Fibroblast of the conjunctiva (primary cell): ENCODE results near the gene UNC119B.

Experiments used
- DNase-seq: peaks from one replicate; pipeline ENCODE4 v3.0.0-alpha.2; 2010; ENCODE audit warnings: low read depth

Gene UNC119B

DNA sequence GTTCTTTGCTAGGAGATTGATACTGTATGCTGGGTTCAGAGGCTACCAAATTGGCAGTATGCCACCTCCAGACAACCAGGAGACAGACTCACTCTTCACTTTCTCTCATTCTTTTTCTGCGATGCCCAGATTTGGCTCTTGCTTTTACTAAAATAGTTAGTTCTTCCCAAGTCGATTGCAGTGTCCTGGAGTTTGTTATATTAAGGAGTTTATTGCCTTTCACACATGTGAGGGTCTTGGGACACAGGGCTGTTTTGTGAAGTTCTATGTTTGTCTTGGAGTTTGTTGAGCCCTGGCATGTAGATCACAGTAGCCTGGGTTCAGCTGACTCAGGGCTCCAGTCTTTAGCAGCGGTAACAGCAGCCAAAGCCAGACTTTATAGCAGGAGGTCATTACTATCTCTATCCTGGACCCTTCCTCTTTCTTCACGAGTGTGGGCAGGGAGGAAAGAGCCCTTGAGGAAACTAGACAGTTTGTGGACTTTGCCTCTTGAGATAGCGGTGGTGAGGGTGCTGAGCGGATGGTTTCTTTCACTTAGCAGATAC lies 21.7 kb upstream of the UNC119B start:
- DNase-seq: no peak

DNA sequence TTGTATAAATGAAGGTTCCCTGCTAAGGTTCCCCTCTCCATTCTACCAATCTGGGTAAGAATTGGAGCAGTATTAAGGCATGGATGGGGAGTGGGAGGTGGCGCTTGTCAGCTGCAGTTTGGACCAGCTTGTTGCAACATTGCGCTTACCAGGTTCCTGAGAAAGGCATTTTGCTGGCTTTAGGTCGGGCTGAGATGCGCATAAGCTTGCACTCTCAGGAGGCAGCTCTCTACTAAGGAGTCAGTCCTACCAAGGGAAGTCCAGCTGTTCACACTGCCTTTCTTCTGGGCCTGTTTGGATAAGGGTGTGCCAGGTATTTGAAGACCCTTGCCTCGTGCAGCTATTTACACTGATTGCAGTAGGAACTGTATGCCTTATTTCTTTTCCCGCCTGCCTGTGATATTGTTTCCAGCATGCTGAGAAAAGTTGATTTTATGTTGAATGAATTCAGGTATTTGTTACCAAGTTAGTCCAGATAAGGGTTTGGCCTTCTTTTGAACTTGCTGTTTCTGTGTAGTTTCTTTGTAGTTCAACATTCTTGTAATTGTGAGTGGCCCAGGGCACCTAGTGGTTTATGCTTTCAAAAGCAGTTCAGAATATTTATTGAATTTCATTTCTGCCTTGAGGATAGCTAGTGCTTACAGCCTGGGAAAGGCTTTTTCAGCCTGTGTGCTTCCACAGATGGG lies 20.7 kb upstream of the UNC119B start:
- DNase-seq: no peak

DNA sequence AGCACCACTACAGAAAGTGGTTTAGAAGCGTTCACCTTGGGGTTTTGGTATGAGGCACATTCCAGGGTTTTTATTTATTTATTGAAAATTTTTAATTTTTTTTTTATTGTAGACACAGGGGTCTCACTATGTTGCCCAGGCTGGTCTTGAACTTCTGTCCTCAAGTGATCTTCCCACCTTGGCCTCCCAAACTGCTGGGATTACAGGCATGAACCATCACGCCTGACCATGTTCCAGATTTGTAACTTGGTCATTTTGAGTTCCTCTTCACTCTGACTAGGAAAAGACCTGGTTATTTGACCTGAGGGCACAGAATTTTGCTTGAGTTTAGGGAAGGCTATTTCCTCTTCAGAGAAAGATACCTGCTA lies 20.2 kb upstream of the UNC119B start:
- DNase-seq: no peak

DNA sequence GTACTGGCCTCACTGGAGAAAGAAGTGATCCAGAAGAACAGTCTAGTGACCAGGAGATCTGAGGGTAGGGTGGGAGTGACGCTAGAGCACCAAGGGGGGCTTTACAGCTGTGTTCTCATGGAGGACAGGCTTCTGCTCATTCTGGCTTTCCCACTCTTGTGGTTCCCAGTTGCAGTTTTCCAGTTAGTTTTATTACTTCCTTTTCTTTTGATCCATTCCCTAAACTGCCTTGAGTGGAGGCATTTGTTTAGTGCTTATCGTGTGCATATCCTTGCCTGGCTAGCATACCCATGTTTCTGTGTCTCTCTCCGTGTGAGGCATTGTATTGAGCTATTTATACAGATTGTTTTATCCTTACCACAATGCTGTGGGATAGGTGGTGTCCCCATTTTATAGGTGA lies 19.3 kb upstream of the UNC119B start:
- no peak for DNase-seq

DNA sequence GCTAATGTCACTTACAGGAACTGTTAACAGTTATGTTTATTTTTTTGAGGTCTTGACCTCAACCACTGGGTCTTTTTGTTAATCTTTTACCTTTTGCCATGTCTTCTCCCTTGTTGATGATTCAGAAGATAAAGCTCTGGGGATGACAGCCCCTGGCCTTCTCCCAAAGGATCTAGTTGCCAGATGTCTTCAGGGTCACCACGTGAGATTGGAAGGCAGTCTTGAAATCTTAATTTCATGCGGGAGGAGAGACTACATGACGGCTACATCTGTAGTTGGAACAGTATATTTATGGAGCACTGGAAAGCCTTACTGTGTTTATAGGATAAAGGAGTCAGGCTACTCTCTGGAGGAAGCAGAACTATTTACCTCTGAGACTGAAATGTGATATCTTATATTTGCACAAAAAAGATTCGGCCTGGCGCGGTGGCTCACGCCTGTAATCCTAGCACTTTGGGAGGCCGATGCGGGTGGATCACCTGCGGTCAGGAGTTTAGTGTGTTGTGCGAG lies 17.7 kb upstream of the UNC119B start:
- no peak for DNase-seq

DNA sequence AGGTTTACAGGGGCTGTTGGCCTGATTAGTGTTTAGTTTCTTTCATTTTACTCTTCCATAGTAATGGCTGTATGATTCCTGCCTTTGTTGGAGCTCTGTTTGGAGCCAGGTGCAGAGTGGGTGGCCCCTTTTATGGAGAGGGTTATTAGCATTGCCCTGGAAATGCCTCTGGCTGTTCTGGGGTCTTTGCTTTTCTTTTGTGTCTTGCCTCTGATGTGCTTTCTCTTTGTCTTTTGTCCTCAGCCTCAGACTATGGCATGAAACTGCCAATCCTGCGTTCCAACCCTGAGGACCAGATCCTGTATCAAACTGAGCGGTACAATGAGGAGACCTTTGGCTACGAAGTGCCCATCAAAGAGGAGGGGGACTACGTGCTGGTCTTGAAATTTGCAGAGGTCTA lies 16.4 kb upstream of the UNC119B start:
- DNase-seq: no peak

DNA sequence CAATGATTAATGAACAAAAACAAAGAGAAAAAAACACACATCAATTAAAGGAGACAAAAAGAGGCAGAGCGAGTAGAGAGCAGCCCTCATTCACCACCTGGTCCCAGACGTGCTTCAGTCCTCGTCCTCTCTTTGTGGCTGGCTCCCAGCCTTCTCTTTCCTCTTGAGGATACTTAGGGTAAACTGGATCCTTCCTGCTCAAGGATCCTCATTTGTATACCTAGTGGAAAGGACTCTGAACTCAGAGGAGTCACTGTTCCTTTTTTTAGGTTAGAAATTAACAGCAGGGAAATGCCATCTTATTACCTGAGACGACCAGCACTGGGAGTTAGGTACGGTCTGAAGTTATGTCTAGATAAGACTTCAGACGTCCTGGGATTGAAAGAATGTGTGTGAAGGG lies 13.6 kb upstream of the UNC119B start:
- DNase-seq: no peak

DNA sequence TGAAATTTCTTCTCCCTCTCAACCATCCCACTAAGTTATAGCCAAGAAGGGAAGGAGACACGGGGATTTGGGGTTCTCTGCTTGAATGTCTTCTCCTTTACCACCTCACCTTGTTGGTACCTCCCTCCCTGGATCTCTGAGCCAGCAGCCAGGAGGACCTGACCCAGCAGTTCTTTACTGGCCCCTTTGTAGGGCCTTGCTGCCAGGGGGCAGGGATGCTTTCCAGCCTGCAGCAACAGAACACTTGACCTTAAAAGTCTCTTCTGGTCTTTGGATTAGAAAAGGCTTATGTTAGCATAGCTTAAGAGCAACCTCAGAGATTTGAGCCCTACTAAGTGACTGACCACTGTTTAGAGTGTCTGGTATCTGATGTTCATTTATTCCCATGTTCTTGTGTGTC lies 12.9 kb upstream of the UNC119B start:
- DNase-seq: no peak

DNA sequence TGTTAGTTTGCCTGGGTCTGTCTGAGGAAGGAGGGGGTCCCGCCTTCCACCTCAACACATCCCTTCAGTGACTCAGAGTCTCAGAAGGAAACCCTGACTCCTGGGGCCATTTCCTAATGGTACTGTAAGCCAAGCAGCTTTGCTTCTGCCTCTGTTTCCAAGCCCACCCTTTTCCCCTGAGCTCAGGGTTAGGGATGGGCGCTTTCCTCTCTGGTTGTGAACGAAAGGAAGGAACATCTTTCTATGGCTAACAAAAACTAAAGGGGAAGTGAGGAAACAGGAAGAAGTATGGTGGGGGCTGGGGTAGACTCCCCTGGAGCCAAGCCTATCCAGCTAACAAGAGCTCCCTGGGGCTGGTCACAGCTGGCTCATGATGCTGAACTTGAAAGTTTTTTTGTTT lies 11.6 kb upstream of the UNC119B start:
- DNase-seq: no peak

DNA sequence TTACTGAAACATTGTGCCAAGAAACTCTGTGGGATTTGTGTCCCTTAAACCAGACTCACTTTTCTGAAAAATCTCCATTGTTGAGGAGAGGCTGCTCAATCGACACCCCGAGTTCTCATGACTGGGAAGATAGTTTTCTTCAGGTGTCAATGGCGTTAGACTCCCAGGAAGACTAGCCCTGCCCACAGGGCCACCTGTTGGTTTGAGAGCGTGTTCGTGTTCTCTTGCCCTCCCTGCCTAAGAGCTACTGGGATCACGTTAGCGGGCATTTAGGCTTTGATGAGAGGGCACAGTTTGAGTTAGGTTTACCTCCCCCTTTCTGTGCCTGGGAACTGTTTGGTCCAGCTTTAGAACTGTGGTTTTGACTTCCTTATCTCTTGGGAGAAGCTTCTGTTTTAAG lies 10.7 kb upstream of the UNC119B start:
- no peak for DNase-seq

DNA sequence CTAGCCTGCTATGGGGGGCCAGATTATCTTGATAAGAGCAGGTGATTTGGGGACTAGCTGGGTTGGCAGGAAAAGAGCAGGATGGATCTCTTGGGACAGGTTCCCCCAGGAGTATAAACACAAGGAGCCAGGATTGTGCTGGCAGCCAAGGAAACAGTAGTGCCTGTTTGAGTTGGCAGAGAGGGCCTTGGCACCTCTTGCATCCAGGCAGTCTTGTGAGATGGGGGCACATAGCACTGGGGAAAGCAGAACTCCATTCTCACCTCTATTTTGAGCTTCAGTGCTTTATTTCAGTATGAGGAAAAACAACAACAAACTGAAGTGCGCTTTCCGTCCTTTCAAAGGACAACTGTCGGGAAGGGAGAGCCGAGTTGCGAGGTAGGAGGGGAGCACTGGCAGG lies 9.4 kb upstream of the UNC119B start:
- DNase-seq: no peak

DNA sequence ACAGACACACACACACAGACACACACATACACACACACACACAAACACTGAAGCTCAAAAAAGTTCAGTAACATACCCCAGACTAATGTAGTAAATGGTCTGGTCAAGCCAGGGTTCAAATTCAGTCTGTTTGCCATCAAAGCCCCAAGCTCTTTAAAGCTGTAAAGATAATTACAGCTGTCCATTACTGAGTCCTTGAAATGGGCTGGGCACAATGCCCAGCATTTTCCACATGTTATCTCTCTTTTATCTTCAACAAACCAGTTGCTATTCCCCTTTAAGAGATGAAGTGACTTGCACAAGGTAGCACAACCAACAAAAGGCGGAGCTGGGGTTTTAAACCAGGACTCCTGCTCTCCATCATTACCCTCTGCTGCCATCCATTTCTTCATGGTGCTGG lies 7.6 kb upstream of the UNC119B start:
- no peak for DNase-seq

DNA sequence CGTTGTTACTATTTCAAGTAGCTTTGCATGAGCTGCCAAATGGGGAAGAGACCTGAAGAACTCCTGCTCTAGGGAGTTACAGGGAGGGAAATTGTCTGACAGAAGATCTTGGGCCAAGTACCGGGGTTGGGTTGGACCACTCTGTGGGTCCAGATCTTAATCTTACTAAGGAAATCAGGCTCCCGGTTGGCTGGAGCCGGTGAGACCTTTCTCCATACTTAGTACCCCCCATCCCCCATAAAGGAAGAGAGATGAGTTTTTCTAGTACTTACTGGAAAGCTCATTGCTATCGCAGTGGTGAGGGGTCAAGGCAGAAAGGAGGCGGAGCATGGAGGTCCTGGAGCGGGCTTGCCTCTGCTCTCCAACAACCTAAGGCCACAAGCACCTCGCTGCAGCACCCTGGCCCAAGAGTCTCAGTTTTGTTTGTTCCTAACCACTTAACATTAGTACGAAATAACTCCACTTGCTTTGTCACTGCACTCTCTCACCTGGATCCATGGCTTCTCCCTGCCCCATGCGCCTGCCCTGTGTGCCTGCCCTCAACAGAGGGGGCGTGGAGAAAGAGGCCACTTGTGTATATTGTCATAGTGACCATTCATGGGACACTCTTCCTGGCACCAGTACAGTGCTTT lies 6.8 kb upstream of the UNC119B start:
- no peak for DNase-seq

DNA sequence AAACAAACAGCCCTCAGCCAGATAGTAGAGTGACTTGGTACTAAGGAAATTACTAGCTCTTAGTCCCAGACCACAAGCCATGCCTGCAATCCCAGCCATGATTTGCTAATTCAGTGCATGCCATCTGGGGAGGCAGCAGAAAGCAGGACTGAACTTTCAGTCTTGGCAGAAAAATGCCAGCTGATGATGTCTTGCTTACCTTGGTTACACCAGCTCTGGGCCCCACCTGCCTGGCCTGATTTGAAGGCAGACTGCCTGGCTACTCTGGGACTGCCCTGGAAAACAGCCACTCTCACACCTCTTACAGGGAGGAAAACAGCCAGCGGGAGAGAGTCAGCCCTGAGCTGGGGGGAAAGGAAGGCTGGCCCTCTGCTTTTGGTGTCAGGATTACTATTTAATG lies 4.6 kb upstream of the UNC119B start:
- DNase-seq: no peak

DNA sequence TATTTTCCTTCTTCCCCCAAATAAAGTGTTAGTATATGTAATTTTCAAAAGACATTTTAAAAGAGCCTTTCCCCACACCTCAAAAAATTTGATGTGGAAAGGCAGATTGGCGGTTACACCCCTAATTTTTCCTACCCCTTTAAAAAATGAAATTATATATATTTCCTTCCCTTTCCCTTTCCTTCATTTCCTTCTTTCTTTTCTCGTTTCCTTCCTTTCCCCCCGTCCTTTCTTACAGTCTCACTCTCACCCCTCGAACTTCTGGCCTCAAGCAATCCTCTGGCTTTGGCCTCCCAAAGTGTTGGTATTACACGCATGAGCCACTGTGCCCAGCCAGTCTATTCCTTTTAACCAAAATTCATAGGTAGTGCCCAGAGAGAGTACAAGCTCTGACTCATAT lies 4.2 kb upstream of the UNC119B start:
- DNase-seq: no peak

DNA sequence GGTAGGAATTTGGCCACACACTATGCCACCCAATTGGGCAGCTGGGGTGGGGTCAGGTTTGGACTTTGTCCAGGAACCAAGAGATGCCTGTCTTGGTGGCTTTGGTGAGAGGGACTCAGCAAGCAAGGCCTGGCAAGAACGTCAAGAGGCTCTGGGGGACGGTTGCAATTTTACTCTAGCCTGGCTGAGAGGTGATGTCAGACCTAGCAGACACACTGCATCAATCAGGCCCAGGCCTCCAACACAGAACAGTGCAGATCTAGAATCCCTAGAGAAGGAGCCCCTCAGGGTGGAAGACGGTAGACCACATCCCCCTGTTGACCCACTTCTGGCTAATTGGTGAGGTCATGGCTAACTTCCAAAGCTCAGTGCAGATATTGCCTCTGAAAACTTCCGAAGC lies 1.6 kb upstream of the UNC119B start:
- no peak for DNase-seq

DNA sequence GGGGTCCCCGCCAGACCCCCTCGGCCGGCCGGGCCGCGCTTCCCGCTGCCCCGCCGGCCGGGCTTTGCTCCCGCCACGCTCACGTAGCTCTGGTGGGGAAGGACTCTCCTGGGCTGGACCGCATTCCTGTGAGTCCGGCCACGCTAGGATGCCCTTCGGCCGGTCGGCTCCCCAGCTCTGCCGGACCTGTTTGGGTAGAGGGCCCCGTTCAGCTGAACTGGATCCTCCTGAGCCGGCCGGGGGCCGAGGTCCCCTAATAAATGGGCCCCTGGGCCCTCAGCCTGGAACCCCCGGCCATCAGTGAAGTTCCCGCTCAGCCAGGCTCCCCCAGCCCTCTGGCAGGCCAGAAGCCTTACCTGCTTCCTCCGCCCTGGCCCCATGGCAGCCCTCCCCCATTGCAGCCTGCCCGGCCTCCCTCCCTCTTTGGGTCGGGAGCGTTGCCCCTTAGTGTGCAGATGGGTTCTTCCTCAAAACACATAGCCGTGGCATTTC lies 593 bp downstream of the UNC119B start:
- no peak for DNase-seq

DNA sequence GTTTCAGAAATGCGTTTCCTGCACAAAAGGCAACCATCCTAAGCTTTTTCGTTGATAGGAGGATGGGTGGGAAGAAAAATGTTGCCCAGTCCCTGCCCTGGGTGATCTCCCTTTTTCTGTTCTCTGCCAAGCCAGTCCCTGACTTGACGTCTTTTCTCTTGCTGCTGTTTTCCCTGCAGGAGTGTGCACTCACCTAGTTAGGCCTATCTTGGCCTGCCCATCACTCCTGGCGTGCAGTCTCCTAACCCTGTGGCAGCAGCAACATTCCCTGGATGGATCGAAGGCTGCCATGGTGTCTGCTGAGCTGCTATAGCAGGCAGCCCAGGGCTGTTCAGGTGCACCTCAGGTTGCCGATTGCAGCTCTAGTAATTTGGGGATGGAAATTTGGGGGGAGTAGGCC lies 1.2 kb downstream of the UNC119B start:
- DNase-seq: no peak

DNA sequence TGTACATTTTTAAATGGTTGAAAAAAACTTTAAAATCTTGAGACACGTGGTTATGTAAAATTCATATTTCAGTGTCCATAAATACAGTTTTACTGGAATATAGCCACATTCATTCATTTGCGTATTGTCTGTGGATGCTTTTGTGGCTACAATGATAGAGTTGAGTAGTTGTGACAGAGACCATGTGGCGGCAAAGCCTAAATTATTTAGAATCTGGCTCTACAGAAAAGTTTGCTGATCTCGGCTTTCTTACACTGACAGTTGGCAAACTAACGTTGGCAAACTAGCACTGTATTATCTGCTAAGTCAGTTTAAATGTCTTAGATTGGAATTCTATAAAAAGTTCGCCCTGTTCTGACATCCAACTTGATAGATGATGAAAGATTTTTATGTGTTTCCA lies 2.4 kb downstream of the UNC119B start:
- DNase-seq: no peak

DNA sequence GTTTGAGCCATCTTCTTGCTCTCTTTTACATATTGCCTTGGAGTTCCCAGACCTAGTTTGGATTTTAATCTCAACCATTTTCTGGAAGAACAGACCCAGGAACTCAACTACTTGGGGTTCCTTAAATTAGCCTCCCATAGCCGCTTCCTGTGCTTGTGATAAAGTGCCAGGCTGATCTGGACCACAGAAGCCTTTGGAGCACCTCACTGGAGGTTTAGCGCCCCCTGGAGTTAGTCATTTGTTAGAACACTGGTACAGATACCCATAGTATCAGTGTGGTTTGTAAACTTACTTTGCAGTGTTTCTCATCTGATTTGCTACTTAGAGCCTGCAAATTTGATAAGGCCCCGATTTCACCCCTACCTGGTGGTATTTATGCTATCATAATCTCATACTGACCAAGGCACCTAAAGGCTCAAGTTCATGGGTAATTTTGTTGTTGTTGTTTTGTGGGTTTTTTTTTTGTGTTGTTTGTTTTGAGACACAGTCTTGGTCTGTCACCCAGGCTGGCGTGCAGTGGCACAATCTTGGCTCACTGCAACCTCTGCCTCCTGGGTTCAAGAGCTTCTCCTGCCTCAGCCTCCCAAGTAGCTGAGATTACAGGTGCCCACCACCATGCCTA lies 3.7 kb downstream of the UNC119B start:
- peak; percentile 73 for DNase-seq

DNA sequence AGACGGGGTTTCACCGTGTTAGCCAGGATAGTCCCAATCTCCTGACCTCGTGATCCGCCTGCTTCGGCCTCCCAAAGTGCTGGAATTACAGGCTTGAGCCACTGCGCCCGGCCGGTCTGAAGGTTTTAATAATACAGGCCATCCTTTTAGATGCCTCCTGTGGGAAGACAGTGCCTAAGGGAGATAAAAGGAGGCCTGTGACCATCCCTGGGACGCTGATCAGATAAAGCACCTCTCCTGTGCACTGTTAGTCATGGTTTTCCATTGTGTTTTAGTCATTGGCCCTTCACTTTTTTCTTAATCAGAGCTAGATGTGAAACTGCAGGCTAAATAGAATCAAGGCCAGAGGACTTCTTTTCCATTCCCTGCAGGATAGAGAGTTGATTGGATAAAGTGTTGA lies 7.8 kb downstream of the UNC119B start:
- no peak for DNase-seq

DNA sequence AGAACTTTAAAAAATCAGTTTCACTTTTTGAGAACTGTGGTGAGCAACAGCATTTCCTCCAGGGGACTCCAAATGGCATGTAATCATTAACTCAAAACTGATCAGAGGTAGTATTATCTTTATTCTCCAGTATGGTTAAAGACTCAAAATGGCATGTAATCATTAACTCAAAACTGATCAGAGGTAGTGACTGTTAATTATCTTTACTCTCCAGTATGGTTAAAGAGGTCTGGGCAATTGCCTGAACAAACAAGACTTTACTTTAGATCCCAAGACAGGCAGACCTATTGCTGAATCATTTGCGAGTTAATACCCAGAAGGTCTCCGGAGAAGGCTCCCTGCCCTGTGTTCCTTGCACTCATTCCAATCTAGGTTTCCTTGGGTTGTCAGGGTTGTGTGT lies 8.8 kb downstream of the UNC119B start:
- DNase-seq: no peak
